H1 (cell line): ENCODE measurements around the gene RAB5B. TPM values are rescaled to one million over a fixed set of nuclear protein-coding genes. Genes with fewer than 3 reads are reported as not detected.
A peak's percentile ranks its signal among the peaks of the same experiment; 100 is the strongest.

ENCODE experiments used
- CBX8 ChIP-seq: fragments of 300-800, 300-1000 bp; sonication (generic); IDR thresholded peaks from 2 replicates; pipeline ENCODE4 v1.7.1; 2016; ENCODE audit warnings: low read depth, low read length, borderline replicate concordance
- CHD1 ChIP-seq: IDR thresholded peaks from 2 replicates; pipeline ENCODE4 v1.6.1; 2012; ENCODE audit warnings: low read depth, low read length, improper control_type of control experiment
- JUN ChIP-seq: IDR thresholded peaks from 2 replicates; pipeline ENCODE4 v1.6.1; 2011; ENCODE audit warnings: low read depth, mild to moderate bottlenecking, improper control_type of control experiment, low read length
- KDM4A ChIP-seq: IDR thresholded peaks from one replicate; pipeline ENCODE4 v1.7.1; 2012; ENCODE audit warnings: low read depth, mild to moderate bottlenecking, moderate library complexity, low read length, inconsistent platforms; ENCODE audit not compliant: severe bottlenecking
- RNF2 ChIP-seq: fragments of 200-900, 300-1000 bp; sonication (generic); IDR thresholded peaks from 2 replicates; pipeline ENCODE4 v1.7.1; 2016; ENCODE audit warnings: borderline replicate concordance, low read depth, mild to moderate bottlenecking, antibody characterized with exemption, low read length; ENCODE audit not compliant: poor library complexity, severe bottlenecking; ENCODE audit errors: missing control alignments
- SIN3A ChIP-seq, 2 experiments: IDR thresholded peaks in 1 of 2; conservative IDR thresholded peaks in 1 of 2; 2 replicates each; pipeline ENCODE4 v1.6.1; 2011 to 2012; ENCODE audit warnings: low read length in 2 of 2, improper control_type of control experiment in 1 of 2, low read depth in 1 of 2, mild to moderate bottlenecking in 1 of 2
- SP1 ChIP-seq: IDR thresholded peaks from 2 replicates; pipeline ENCODE4 v1.6.1; 2011; ENCODE audit warnings: low read depth, low read length
- TEAD4 ChIP-seq: IDR thresholded peaks from 2 replicates; pipeline ENCODE4 v1.6.1; 2012; ENCODE audit warnings: low read depth, low read length, inconsistent platforms, mixed read lengths
- polyA plus RNA-seq, 7 experiments: library from polyadenylated mRNA; depleted of rRNA in 3 of 7; stranded (reverse) in 5 of 7; unstranded in 2 of 7; fragments of >200 nt in 5 of 7; fragments of 200-250 nt in 2 of 7; gene quantifications; 1 replicate in 5 of 7; 2 replicates in 1 of 7; 4 replicates in 1 of 7; pipeline versions ENCODE4 v1.2.1 to v1.2.3, GENCODE V29; 2011 to 2013; ENCODE audit warnings: missing spikeins in 2 of 7, mixed read lengths in 2 of 7
- total RNA-seq: library from RNA; stranded (reverse); fragmentation: NEBNext Ultra II Directional; extraction: Animal tissue kit (Norgen Biotek cat#: 25700); gene quantifications from 2 replicates; pipeline ENCODE4 v1.2.1, GENCODE V29; 2021
- TF ChIP-seq, protein P1 (sequence below): fragments of 300-600 bp; sonication (generic); IDR thresholded peaks from 2 replicates; pipeline ENCODE4 v1.7.1; 2012; ENCODE audit warnings: low read length, moderate library complexity, mild to moderate bottlenecking, inconsistent platforms; ENCODE audit not compliant: insufficient replicate concordance

Gene RAB5B
- total and polyA plus RNA-seq, 2 of the 8 experiments (the other 6 are each of a cell fraction or from before 2014, with no cell fraction given): 56.7 to 62.4 TPM

DNA sequence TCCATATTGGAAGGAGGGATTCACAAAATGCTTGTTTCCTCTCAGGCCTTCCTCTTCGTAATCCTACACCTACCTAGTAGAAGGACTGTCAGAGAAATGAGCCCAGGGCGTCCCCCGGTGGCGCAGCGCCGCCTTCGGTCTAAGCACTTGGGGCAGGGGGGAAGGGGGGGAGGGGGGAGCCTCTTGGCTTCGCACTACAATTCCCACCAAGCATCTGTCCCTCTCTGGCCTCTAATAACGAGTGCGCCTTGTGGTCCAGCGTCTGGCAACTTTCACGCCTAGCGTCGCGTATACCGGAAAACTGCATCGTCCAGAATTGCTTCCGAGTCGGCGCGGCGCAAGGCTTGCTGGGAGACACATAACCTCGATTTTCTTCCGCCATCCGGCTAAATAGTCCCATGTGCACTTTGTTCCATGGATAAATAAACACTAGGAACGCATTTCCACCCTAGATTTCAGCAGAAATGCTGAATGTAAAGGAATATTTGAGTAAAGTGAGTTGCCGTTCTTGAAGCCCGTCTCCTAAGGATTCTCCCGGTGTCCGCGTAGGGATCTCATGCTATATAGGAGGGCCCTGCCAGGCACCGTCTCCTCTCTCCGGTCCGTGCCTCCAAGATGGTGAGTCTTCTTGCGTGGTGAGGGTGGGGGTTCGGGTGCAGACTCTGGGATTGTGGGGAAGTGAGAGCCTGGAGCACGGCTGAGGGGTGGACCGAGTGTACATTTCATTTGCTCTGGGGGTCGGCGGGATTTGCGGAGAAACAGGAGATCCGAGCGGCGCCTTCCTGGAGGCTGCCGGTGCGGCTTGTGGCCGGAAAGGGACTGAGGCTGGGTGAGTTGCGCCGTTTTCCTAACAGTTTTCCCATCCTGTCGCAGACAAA, 67.9 kb downstream of the RAB5B start, which contains the start of gene RPS26 (continued):
- TF ChIP-seq KDM4A: peak; percentile 41
- TF ChIP-seq SP1: peak; percentile 60
- TF ChIP-seq RNF2: no peak
- 0 out of 2 replicates have a peak, but pooled peaks have one; percentile 36 for TF ChIP-seq CHD1
- TF ChIP-seq, protein P1, sequence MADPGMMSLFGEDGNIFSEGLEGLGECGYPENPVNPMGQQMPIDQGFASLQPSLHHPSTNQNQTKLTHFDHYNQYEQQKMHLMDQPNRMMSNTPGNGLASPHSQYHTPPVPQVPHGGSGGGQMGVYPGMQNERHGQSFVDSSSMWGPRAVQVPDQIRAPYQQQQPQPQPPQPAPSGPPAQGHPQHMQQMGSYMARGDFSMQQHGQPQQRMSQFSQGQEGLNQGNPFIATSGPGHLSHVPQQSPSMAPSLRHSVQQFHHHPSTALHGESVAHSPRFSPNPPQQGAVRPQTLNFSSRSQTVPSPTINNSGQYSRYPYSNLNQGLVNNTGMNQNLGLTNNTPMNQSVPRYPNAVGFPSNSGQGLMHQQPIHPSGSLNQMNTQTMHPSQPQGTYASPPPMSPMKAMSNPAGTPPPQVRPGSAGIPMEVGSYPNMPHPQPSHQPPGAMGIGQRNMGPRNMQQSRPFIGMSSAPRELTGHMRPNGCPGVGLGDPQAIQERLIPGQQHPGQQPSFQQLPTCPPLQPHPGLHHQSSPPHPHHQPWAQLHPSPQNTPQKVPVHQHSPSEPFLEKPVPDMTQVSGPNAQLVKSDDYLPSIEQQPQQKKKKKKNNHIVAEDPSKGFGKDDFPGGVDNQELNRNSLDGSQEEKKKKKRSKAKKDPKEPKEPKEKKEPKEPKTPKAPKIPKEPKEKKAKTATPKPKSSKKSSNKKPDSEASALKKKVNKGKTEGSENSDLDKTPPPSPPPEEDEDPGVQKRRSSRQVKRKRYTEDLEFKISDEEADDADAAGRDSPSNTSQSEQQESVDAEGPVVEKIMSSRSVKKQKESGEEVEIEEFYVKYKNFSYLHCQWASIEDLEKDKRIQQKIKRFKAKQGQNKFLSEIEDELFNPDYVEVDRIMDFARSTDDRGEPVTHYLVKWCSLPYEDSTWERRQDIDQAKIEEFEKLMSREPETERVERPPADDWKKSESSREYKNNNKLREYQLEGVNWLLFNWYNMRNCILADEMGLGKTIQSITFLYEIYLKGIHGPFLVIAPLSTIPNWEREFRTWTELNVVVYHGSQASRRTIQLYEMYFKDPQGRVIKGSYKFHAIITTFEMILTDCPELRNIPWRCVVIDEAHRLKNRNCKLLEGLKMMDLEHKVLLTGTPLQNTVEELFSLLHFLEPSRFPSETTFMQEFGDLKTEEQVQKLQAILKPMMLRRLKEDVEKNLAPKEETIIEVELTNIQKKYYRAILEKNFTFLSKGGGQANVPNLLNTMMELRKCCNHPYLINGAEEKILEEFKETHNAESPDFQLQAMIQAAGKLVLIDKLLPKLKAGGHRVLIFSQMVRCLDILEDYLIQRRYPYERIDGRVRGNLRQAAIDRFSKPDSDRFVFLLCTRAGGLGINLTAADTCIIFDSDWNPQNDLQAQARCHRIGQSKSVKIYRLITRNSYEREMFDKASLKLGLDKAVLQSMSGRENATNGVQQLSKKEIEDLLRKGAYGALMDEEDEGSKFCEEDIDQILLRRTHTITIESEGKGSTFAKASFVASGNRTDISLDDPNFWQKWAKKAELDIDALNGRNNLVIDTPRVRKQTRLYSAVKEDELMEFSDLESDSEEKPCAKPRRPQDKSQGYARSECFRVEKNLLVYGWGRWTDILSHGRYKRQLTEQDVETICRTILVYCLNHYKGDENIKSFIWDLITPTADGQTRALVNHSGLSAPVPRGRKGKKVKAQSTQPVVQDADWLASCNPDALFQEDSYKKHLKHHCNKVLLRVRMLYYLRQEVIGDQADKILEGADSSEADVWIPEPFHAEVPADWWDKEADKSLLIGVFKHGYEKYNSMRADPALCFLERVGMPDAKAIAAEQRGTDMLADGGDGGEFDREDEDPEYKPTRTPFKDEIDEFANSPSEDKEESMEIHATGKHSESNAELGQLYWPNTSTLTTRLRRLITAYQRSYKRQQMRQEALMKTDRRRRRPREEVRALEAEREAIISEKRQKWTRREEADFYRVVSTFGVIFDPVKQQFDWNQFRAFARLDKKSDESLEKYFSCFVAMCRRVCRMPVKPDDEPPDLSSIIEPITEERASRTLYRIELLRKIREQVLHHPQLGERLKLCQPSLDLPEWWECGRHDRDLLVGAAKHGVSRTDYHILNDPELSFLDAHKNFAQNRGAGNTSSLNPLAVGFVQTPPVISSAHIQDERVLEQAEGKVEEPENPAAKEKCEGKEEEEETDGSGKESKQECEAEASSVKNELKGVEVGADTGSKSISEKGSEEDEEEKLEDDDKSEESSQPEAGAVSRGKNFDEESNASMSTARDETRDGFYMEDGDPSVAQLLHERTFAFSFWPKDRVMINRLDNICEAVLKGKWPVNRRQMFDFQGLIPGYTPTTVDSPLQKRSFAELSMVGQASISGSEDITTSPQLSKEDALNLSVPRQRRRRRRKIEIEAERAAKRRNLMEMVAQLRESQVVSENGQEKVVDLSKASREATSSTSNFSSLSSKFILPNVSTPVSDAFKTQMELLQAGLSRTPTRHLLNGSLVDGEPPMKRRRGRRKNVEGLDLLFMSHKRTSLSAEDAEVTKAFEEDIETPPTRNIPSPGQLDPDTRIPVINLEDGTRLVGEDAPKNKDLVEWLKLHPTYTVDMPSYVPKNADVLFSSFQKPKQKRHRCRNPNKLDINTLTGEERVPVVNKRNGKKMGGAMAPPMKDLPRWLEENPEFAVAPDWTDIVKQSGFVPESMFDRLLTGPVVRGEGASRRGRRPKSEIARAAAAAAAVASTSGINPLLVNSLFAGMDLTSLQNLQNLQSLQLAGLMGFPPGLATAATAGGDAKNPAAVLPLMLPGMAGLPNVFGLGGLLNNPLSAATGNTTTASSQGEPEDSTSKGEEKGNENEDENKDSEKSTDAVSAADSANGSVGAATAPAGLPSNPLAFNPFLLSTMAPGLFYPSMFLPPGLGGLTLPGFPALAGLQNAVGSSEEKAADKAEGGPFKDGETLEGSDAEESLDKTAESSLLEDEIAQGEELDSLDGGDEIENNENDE: no peak
- TF ChIP-seq JUN: no peak
- TF ChIP-seq CBX8: no peak
- TF ChIP-seq SIN3A (conservative IDR thresholded peaks at IDR 0.05 in 1 of 2, IDR thresholded peaks at IDR 0.05 in 1 of 2; ENCODE audit: low read depth in 1 of 2, low read length in 2 of 2): peak in 1 of 2 experiments; percentile 88; a peak in 1 of 4 replicates
- TF ChIP-seq TEAD4: no peak
